Neural progenitor cell (in vitro differentiated cells): ENCODE results near the gene ZNF549. TPM values are rescaled to one million over a fixed set of nuclear protein-coding genes. Genes with fewer than 3 reads are reported as not detected.
A peak's percentile ranks its signal among the peaks of the same experiment; 100 is the strongest.

ENCODE experiments used
- DNase-seq: peaks from one replicate; pipeline ENCODE4 v3.0.0-alpha.2; 2016; ENCODE audit warnings: low spot score
- H2AFZ ChIP-seq: fragments of 200-600 bp; sonication (generic); replicated peaks from 2 replicates; pipeline ENCODE4 v1.6.1; 2016; ENCODE audit warnings: antibody characterized with exemption
- H3F3A ChIP-seq: fragments of 200-600 bp; sonication (generic); 2 replicates; pipeline ENCODE4 v1.6.1; 2016; ENCODE audit warnings: antibody characterized with exemption, low read depth
- H3K27ac ChIP-seq: fragments of 200-600 bp; sonication (generic); 2 replicates; pipeline ENCODE4 v1.5.1; 2016; ENCODE audit warnings: mild to moderate bottlenecking
- H3K27me3 ChIP-seq: fragments of 200-600 bp; sonication (generic); 2 replicates; pipeline ENCODE4 v1.6.1; 2016; ENCODE audit warnings: mild to moderate bottlenecking, moderate library complexity
- H3K36me3 ChIP-seq: fragments of 200-600 bp; sonication (generic); 2 replicates; pipeline ENCODE4 v1.5.1; 2016
- H3K4me1 ChIP-seq: fragments of 200-600 bp; sonication (generic); 2 replicates; pipeline ENCODE4 v1.6.1; 2016; ENCODE audit warnings: mixed run types
- H3K4me2 ChIP-seq: fragments of 200-600 bp; sonication (generic); 2 replicates; pipeline ENCODE4 v1.6.1; 2016
- H3K4me3 ChIP-seq: fragments of 200-600 bp; sonication (generic); 2 replicates; pipeline ENCODE4 v1.5.1; 2016
- H3K79me2 ChIP-seq: fragments of 200-600 bp; sonication (generic); 2 replicates; pipeline ENCODE4 v1.6.1; 2016; ENCODE audit warnings: low read depth
- H3K9ac ChIP-seq: fragments of 200-600 bp; sonication (generic); 2 replicates; pipeline ENCODE4 v1.6.1; 2016
- H3K9me3 ChIP-seq: fragments of 200-600 bp; sonication (generic); 2 replicates; pipeline ENCODE4 v1.5.1; 2016; ENCODE audit warnings: low read depth
- H4K20me1 ChIP-seq: fragments of 200-600 bp; sonication (generic); 2 replicates; pipeline ENCODE4 v1.6.1; 2016; ENCODE audit warnings: low read depth
- H3K27ac Mint-ChIP-seq: 3 replicates; pipeline ENCODE4 v1.8.0; 2021; ENCODE audit warnings: mixed read lengths
- H3K27me3 Mint-ChIP-seq: 2 replicates; pipeline ENCODE4 v1.8.0; 2022; ENCODE audit warnings: low read depth, mild to moderate bottlenecking, inconsistent platforms, moderate library complexity, mixed read lengths; ENCODE audit not compliant: insufficient read depth
- H3K36me3 Mint-ChIP-seq: 3 replicates; pipeline ENCODE4 v1.8.0; 2021; ENCODE audit warnings: mixed read lengths
- H3K4me1 Mint-ChIP-seq: 3 replicates; pipeline ENCODE4 v1.8.0; 2021; ENCODE audit warnings: mixed read lengths
- H3K4me3 Mint-ChIP-seq: 3 replicates; pipeline ENCODE4 v1.8.0; 2021; ENCODE audit warnings: mild to moderate bottlenecking, moderate library complexity, mixed read lengths
- H3K9me3 Mint-ChIP-seq: 3 replicates; pipeline ENCODE4 v1.8.0; 2020; ENCODE audit warnings: mixed read lengths
- EZH2 ChIP-seq: fragments of 200-600 bp; sonication (generic); IDR thresholded peaks from 2 replicates; pipeline ENCODE4 v1.6.1; 2017; ENCODE audit warnings: antibody characterized with exemption, mild to moderate bottlenecking, moderate library complexity
- EZH2phosphoT487 ChIP-seq: fragments of 200-600 bp; sonication (generic); IDR thresholded peaks from 2 replicates; pipeline ENCODE4 v1.6.1; 2017; ENCODE audit warnings: antibody characterized with exemption
- total RNA-seq: library from RNA; depleted of rRNA; stranded (reverse); fragments of >200 nt; gene quantifications from 2 replicates; pipeline ENCODE4 v1.2.3, GENCODE V29; 2015; ENCODE audit warnings: low replicate concordance
- TF ChIP-seq, protein P1 (sequence below): fragments of 200-600 bp; sonication (generic); IDR thresholded peaks from 2 replicates; pipeline ENCODE4 v1.5.1; 2017; ENCODE audit warnings: antibody characterized with exemption, mild to moderate bottlenecking

Gene ZNF549
- total RNA-seq, 1 donor from 2014 or later: 15.6 TPM

GRCh38 chr19:57566396-57567265 lies 39.5 kb downstream of the ZNF549 start:
- Histone ChIP-seq H3K36me3 (peaks cover under 1% of the 10 kb centered on the region), H3K9ac (no peak overlapping the region), H3K27ac (no peak overlapping the region), H3K4me2 (no peak overlapping the region), H2AFZ (no peak overlapping the region), H3K79me2 (no peaks in the 10 kb centered on the region), H3K4me3 (no peak overlapping the region), H3K4me1 (no peaks in the 10 kb centered on the region), H4K20me1 (no peaks in the 10 kb centered on the region), H3K27me3 (no peaks in the 10 kb centered on the region), H3F3A (no peaks in the 10 kb centered on the region), H3K9me3 (peaks cover 28% of the 10 kb centered on the region)
- H3K27me3 Mint-ChIP-seq: peaks cover 4% of the 10 kb centered on the region
- H3K27ac Mint-ChIP-seq: no peak overlapping the region
- no peak overlapping the region for H3K4me3 Mint-ChIP-seq
- no peaks in the 10 kb centered on the region for H3K4me1 Mint-ChIP-seq
- DNase-seq: peak; percentile 40
- H3K9me3 Mint-ChIP-seq: peaks cover 92% of the 10 kb centered on the region
- TF ChIP-seq EZH2phosphoT487: no peak
- TF ChIP-seq, protein P1, sequence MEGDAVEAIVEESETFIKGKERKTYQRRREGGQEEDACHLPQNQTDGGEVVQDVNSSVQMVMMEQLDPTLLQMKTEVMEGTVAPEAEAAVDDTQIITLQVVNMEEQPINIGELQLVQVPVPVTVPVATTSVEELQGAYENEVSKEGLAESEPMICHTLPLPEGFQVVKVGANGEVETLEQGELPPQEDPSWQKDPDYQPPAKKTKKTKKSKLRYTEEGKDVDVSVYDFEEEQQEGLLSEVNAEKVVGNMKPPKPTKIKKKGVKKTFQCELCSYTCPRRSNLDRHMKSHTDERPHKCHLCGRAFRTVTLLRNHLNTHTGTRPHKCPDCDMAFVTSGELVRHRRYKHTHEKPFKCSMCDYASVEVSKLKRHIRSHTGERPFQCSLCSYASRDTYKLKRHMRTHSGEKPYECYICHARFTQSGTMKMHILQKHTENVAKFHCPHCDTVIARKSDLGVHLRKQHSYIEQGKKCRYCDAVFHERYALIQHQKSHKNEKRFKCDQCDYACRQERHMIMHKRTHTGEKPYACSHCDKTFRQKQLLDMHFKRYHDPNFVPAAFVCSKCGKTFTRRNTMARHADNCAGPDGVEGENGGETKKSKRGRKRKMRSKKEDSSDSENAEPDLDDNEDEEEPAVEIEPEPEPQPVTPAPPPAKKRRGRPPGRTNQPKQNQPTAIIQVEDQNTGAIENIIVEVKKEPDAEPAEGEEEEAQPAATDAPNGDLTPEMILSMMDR: no peak
- no peak for TF ChIP-seq EZH2
- peaks cover 16% of the 10 kb centered on the region for H3K36me3 Mint-ChIP-seq

GRCh38 chr19:57570707-57571106 lies 43.6 kb downstream of the ZNF549 start:
- no peaks in the 10 kb centered on the region for H3F3A ChIP-seq
- no peaks in the 10 kb centered on the region for H4K20me1 ChIP-seq
- H3K4me1 ChIP-seq: no peaks in the 10 kb centered on the region
- no peak overlapping the region for H2AFZ ChIP-seq
- no peak for TF ChIP-seq EZH2phosphoT487
- TF ChIP-seq, protein P1: no peak
- no peak for TF ChIP-seq EZH2
- H3K4me2 ChIP-seq: no peak overlapping the region
- no peak overlapping the region for H3K27ac ChIP-seq
- Mint-ChIP-seq H3K4me1 (no peaks in the 10 kb centered on the region), H3K9me3 (peaks cover 95% of the 10 kb centered on the region), H3K36me3 (peaks cover 55% of the 10 kb centered on the region), H3K4me3 (no peak overlapping the region), H3K27ac (no peak overlapping the region), H3K27me3 (peaks cover 5% of the 10 kb centered on the region)
- H3K9me3 ChIP-seq: peaks cover 30% of the 10 kb centered on the region
- no peaks in the 10 kb centered on the region for H3K27me3 ChIP-seq
- H3K9ac ChIP-seq: no peak overlapping the region
- DNase-seq: no peak
- no peaks in the 10 kb centered on the region for H3K79me2 ChIP-seq
- H3K4me3 ChIP-seq: no peak overlapping the region
- H3K36me3 ChIP-seq: peaks cover 37% of the 10 kb centered on the region

GRCh38 chr19:57572415-57572947 lies 45.3 kb downstream of the ZNF549 start:
- Mint-ChIP-seq H3K36me3 (peaks cover 68% of the 10 kb centered on the region), H3K9me3 (peaks cover 94% of the 10 kb centered on the region), H3K4me1 (no peaks in the 10 kb centered on the region), H3K27me3 (peaks cover 3% of the 10 kb centered on the region), H3K27ac (no peak overlapping the region), H3K4me3 (no peak overlapping the region)
- TF ChIP-seq, protein P1: no peak
- TF ChIP-seq EZH2: no peak
- no peak for TF ChIP-seq EZH2phosphoT487
- Histone ChIP-seq H3K27me3 (no peaks in the 10 kb centered on the region), H4K20me1 (no peaks in the 10 kb centered on the region), H3K9ac (no peak overlapping the region), H3K36me3 (peaks cover 43% of the 10 kb centered on the region), H3K27ac (no peak overlapping the region), H3K9me3 (peaks cover 14% of the 10 kb centered on the region), H3K4me2 (no peak overlapping the region), H3F3A (no peaks in the 10 kb centered on the region), H3K4me3 (no peak overlapping the region), H3K79me2 (peaks cover 12% of the 10 kb centered on the region), H2AFZ (no peak overlapping the region), H3K4me1 (no peaks in the 10 kb centered on the region)
- no peak for DNase-seq
